Right atrium auricular region (tissue), 2 donors: Measurements from ENCODE around the gene CCDC85C. TPM values are rescaled to one million over a fixed set of nuclear protein-coding genes. Genes with fewer than 3 reads are reported as not detected.

ENCODE experiments used
- DNase-seq: peaks from one replicate; pipeline ENCODE4 v3.0.0-alpha.2; 2019; ENCODE audit warnings: low spot score
- H3K27ac ChIP-seq, 2 donors: fragments of 200-600 bp; sonication (generic); 1 replicate in 1 of 2; 2 replicates in 1 of 2; pipeline ENCODE4 v1.5.1; 2016 to 2019
- H3K27me3 ChIP-seq, 2 donors: fragments of 200-600 bp; sonication (generic); one replicate each; pipeline versions ENCODE4 v1.5.1 to v1.6.0; 2017 to 2019
- H3K36me3 ChIP-seq: fragments of 200-600 bp; sonication (generic); one replicate; pipeline ENCODE4 v1.5.1; 2016
- H3K4me1 ChIP-seq, 2 donors: fragments of 200-600 bp; sonication (generic); one replicate each; pipeline versions ENCODE4 v1.5.1 to v1.6.0; 2017 to 2019
- H3K4me3 ChIP-seq, 2 donors: fragments of 200-600 bp; sonication (generic); 1 replicate in 1 of 2; 2 replicates in 1 of 2; pipeline ENCODE4 v1.5.1; 2017 to 2019; ENCODE audit warnings: mild to moderate bottlenecking in 1 of 2, moderate library complexity in 1 of 2
- H3K9me3 ChIP-seq, 2 donors: fragments of 200-600 bp; sonication (generic); one replicate each; pipeline ENCODE4 v1.5.1; 2019
- total RNA-seq, 2 donors: library from RNA; depleted of rRNA; stranded (reverse); fragments of >200 nt; gene quantifications; one replicate each; pipeline ENCODE4 v1.1.0, GENCODE V29; 2016
- TF ChIP-seq, protein P1 (sequence below), 2 donors: fragments of 200-600 bp; sonication (generic); IDR thresholded peaks; one replicate each; pipeline ENCODE4 v1.5.1; 2019; ENCODE audit warnings: antibody characterized with exemption in 2 of 2

Gene CCDC85C
- total RNA-seq, 2 donors from 2014 or later = 17.1 to 17.7 TPM

DNA sequence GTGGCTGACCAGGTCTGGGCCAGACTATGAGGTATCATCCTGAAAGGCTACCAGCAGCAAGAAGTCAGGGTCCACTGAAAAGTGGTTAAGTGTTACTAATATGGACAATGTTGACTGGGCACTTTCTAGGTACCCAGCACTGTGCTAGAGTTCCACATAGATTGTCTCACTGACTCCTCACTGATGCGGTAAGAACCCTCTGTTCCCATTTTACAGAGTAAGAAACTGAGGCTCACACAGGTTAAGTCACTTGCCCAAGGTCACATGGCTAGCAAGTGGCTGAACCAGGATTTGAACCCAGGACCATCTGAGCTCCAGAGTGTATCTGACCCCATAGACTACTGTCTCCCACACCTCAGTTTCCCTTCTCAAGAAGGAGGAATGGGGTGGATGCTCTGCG, 4.6 kb upstream of the CCDC85C start:
- Histone ChIP-seq H3K9me3 (no peaks in the 10 kb centered on the region), H3K27me3 (no peaks in the 10 kb centered on the region), H3K4me1 (peaks cover 0 to 12% of the 10 kb centered on the region in 2 donors), H3K36me3 (no peaks in the 10 kb centered on the region), H3K27ac (no peak overlapping the region), H3K4me3 (no peak overlapping the region)
- TF ChIP-seq, protein P1, sequence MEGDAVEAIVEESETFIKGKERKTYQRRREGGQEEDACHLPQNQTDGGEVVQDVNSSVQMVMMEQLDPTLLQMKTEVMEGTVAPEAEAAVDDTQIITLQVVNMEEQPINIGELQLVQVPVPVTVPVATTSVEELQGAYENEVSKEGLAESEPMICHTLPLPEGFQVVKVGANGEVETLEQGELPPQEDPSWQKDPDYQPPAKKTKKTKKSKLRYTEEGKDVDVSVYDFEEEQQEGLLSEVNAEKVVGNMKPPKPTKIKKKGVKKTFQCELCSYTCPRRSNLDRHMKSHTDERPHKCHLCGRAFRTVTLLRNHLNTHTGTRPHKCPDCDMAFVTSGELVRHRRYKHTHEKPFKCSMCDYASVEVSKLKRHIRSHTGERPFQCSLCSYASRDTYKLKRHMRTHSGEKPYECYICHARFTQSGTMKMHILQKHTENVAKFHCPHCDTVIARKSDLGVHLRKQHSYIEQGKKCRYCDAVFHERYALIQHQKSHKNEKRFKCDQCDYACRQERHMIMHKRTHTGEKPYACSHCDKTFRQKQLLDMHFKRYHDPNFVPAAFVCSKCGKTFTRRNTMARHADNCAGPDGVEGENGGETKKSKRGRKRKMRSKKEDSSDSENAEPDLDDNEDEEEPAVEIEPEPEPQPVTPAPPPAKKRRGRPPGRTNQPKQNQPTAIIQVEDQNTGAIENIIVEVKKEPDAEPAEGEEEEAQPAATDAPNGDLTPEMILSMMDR (IDR thresholded peaks at IDR 0.05) = no peak
- DNase-seq = no peak

DNA sequence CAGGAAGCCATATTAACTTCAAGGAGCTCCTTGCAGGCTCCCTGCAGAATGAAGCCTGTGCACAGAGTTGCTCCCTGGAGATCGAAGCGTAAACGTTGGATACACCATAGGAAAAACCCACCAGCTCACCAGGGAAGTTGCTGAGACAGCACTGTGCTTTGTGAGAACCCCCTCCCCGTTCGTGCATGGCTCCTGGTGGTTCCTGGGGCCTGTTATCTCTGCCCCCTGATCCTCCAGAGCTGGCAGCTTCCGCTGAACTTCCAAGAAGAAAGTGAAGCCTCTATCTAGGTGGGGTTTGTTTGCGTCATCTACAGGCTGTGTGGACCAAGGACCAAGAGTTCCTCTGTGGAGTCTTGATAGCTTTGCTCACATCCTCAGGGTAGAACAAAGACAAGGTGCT, 2.4 kb upstream of the CCDC85C start:
- Histone ChIP-seq H3K4me3 (no peak overlapping the region), H3K27me3 (no peaks in the 10 kb centered on the region), H3K9me3 (no peaks in the 10 kb centered on the region), H3K27ac (no peak overlapping the region), H3K36me3 (no peaks in the 10 kb centered on the region), H3K4me1 (peaks cover 2 to 32% of the 10 kb centered on the region in 2 donors)
- TF ChIP-seq, protein P1 (IDR thresholded peaks at IDR 0.05) = no peak
- no peak for DNase-seq

DNA sequence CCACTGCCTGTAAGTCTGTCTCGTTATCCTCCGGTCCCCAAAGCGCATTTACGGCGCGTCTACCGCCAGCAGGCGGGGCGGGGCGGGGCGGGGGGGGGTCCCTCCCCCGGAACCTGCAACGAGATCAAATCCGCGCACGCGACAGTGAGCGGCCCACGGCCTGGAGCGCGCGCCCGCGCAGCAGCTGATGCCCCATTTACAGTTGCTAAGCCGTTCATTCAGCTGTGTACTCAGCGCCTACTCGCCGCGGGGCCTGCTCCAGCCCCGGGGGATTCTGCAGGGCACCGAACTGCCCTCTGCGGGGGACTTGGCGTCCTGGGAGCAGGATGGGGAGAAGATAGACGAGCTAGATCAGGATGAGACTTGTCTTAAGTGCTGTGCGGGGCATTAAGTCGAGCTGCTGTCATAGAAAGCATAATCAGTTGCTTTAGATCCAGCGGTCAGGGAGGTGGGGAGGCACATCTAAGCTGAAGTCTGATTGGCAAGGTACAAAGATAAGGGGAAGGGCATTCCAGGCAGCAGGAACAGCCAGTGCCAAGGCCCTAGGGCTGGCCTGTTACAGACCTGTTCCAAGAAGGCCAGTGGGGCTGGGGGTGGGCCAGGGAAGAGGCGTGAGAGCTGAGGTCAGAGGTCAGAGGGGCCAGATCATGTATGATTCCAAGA, 1.4 kb upstream of the CCDC85C start:
- H3K4me1 ChIP-seq = peaks cover 2 to 41% of the 10 kb centered on the region in 2 donors
- no peaks in the 10 kb centered on the region for H3K9me3 ChIP-seq
- TF ChIP-seq, protein P1 (IDR thresholded peaks at IDR 0.05) = no peak
- H3K27ac ChIP-seq = peak overlapping the region; percentile 83 to 89
- peak overlapping the region; percentile 63 to 84 for H3K4me3 ChIP-seq
- DNase-seq = no peak
- H3K36me3 ChIP-seq = no peaks in the 10 kb centered on the region
- H3K27me3 ChIP-seq = no peaks in the 10 kb centered on the region

DNA sequence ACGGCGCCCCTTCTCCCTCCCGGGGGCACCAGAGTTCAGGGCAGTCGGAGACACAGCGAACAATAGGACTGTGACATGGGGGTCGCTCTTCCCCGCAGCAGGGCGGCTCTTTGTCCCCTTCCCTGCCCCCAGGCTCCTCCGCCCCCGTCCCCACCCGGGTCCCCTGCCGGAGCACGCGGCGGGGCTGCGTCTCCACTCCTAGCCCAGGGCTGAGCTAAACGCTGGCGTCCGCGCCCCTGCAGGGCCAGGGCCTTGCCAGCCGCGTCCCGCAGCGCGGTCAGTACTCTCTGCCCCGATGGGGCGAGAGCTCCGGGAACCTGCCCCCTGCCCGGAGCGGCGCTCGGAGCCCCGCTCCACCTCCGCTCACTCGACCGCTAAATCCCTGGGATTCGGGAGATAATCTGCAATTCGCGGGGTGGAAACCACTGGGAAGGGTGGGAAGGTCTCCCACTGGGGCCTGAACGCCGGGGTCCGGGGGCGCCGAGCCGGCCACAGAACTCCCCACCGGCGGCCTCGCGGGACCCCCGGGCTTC, 825 bp upstream of the CCDC85C start:
- H3K27me3 ChIP-seq = no peaks in the 10 kb centered on the region
- H3K9me3 ChIP-seq = no peaks in the 10 kb centered on the region
- DNase-seq = no peak
- peak overlapping the region; percentile 83 to 89 for H3K27ac ChIP-seq
- H3K4me1 ChIP-seq = peaks cover 2 to 47% of the 10 kb centered on the region in 2 donors
- TF ChIP-seq, protein P1 (IDR thresholded peaks at IDR 0.05) = no peak
- peak overlapping the region; percentile 63 to 84 for H3K4me3 ChIP-seq
- H3K36me3 ChIP-seq = no peaks in the 10 kb centered on the region

DNA sequence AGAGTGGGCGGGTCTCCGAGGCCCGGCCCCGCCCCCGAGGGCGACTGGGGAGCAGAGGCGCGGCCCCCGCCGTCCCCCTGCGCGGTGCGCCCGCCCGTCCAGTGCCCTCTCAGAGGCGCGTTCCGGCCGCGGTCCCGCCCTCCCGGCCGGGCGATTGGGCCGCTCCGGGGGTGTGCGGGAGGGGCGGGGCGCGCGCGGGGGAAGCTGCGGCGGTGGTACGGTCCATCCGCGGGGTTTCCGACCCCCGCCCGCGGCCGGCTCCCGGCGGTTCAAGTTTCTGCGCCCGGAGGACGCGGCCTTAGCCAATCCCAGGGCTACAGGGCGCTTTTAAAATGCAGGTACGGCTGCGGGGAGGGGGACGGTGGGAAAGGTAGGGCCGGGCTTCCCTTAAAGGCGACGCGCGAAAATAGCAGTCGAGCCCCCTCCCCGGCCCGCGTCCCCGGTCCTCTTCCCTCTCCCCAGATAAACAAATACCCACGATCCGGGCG, 315 bp upstream of the CCDC85C start:
- Histone ChIP-seq H3K9me3 (no peaks in the 10 kb centered on the region), H3K27me3 (no peaks in the 10 kb centered on the region), H3K4me1 (peaks cover 2 to 53% of the 10 kb centered on the region in 2 donors), H3K4me3 (peak overlapping the region; percentile 63 to 84), H3K27ac (peak overlapping the region; percentile 83 to 89), H3K36me3 (no peaks in the 10 kb centered on the region)
- TF ChIP-seq, protein P1 (IDR thresholded peaks at IDR 0.05) = no peak
- DNase-seq = peak; percentile 88
